ENCODE measurements around the gene PTAFR.
A peak's percentile ranks its signal among the peaks of the same experiment; 100 is the strongest.

The PTAFR gene

DNA sequence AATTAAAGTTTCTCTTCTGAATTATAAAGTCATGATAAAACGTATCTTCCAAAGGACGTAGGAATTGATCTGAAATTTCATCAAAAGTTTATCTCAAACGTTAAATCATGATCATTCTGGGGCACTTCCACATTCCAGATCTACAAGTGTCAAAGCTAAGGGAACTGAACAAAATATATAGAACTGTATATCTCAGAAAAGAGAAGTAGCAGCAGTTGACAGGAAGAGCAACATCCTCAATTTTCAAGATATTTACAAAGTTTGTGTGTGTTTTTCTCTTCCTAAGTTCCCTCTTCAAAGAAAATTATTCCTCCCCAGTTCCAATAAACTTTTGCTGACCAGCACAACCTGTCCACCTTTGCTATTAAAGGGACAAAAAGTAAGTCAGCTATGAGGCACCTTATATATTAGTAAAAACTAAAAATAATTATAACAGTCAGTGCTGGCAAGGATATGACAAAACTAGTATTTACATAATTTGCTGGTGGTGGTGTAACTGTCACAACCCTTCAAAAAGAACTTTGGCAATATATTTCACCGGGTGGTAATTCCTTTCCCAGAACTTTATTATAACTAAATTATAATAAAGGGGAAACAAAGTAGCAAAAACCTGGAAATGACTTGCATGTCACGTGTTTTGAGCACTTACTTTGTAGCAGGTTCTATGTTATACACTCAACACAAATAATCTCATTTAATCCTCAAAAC is 49.6 kb downstream of the PTAFR start:
- peak overlapping the region; percentile 32 for H3K4me3 ChIP-seq (ENCODE audit: low read depth, low read length)
- TF ChIP-seq MYC (IDR thresholded peaks at IDR 0.05; ENCODE audit: low read depth, low read length) (0 out of 2 replicates have a peak, but pooled peaks have one; percentile 14), POLR2A (IDR thresholded peaks at IDR 0.05; ENCODE audit: extremely low read depth, insufficient read length) (no peak)
- TF ChIP-seq, protein P1, sequence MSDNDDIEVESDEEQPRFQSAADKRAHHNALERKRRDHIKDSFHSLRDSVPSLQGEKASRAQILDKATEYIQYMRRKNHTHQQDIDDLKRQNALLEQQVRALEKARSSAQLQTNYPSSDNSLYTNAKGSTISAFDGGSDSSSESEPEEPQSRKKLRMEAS (IDR thresholded peaks at IDR 0.05; ENCODE audit: low read depth, low read length): 0 out of 2 replicates have a peak, but pooled peaks have one; percentile 4
- TF ChIP-seq, protein P2, sequence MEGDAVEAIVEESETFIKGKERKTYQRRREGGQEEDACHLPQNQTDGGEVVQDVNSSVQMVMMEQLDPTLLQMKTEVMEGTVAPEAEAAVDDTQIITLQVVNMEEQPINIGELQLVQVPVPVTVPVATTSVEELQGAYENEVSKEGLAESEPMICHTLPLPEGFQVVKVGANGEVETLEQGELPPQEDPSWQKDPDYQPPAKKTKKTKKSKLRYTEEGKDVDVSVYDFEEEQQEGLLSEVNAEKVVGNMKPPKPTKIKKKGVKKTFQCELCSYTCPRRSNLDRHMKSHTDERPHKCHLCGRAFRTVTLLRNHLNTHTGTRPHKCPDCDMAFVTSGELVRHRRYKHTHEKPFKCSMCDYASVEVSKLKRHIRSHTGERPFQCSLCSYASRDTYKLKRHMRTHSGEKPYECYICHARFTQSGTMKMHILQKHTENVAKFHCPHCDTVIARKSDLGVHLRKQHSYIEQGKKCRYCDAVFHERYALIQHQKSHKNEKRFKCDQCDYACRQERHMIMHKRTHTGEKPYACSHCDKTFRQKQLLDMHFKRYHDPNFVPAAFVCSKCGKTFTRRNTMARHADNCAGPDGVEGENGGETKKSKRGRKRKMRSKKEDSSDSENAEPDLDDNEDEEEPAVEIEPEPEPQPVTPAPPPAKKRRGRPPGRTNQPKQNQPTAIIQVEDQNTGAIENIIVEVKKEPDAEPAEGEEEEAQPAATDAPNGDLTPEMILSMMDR (IDR thresholded peaks at IDR 0.05; ENCODE audit: low read depth, low read length): no peak
- peak; percentile 70 for DNase-seq (ENCODE audit: low read depth)

DNA sequence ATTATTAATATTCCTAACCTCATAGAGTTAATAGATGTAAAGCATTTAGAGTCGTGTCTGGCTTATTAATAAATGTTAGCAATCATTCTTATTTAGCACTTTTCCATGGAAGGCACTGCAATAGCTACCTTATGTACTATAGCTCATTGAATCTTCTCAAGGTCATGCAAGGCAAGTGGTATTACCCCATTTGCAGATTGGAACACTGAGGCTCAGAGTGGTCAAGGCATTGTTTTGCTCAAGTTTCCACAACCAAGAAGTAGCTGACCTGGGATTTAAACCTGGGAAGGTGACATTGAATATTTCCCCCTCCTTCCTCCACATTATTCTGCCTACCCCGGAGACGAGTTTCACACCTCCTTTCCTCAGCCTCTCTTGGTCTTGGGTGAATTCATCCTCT is 50.3 kb downstream of the PTAFR start:
- H3K4me3 ChIP-seq (ENCODE audit: low read depth, low read length): peak overlapping the region; percentile 23
- TF ChIP-seq MYC (IDR thresholded peaks at IDR 0.05; ENCODE audit: low read depth, low read length) (no peak), POLR2A (IDR thresholded peaks at IDR 0.05; ENCODE audit: extremely low read depth, insufficient read length) (no peak)

DNA sequence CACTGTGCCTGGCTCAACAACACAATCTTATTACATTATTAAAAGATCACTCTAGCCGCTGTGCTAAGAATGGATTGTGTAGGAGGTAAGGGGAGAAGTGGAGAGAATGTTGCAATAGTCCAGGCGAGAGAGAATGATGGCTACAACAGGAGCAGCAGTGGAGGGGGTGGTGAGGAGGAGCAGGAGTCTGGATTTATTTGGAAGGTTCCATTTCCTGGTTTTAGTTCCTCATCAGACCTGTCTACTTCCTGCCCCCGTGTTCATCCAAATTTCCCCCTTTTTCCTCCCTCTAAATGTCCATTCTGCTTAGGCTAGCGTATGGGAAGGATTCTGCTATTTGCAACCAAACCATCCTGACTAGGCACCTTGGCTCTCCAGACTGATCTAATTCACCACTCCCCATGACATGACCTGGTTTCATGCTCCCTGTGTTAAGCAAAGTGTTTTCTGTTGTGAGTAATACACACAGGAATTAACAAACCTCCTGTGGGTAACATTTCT is 53.0 kb downstream of the PTAFR start:
- no peak overlapping the region for H3K4me3 ChIP-seq (ENCODE audit: low read depth, low read length)
- TF ChIP-seq, protein P1 (IDR thresholded peaks at IDR 0.05; ENCODE audit: low read depth, low read length): no peak
- no peak for TF ChIP-seq MYC (IDR thresholded peaks at IDR 0.05; ENCODE audit: low read depth, low read length)
- no peak for TF ChIP-seq POLR2A (IDR thresholded peaks at IDR 0.05; ENCODE audit: extremely low read depth, insufficient read length)
- TF ChIP-seq, protein P2 (IDR thresholded peaks at IDR 0.05; ENCODE audit: low read depth, low read length): no peak
- DNase-seq (ENCODE audit: low read depth): peak; percentile 85

More for the DNA sequence above, 50.3 kb downstream of the PTAFR start:
- no peak for DNase-seq (ENCODE audit: low read depth)

DNA sequence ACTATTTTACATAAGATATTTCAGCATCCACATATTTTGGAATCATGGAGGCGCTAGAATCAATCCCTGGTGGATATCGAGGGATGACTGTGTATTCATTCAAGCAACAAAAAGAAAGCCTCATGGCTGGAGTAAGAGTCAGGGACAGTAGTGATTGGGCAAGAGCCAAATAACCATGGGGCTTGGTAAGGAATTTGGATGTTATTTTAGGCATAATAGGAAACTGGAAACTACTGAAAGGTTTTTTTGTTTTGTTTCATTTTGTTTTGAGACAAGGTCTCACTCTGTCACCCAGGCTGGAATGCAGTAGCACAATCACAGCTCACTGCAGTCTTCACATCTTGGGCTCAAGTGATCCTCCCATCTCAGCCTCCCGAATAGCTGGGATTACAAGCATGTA is 54.3 kb downstream of the PTAFR start:
- no peak for TF ChIP-seq MYC (IDR thresholded peaks at IDR 0.05; ENCODE audit: low read depth, low read length)
- TF ChIP-seq, protein P2 (IDR thresholded peaks at IDR 0.05; ENCODE audit: low read depth, low read length): no peak
- no peak for TF ChIP-seq POLR2A (IDR thresholded peaks at IDR 0.05; ENCODE audit: extremely low read depth, insufficient read length)
- TF ChIP-seq, protein P1 (IDR thresholded peaks at IDR 0.05; ENCODE audit: low read depth, low read length): no peak
- no peak for DNase-seq (ENCODE audit: low read depth)

DNA sequence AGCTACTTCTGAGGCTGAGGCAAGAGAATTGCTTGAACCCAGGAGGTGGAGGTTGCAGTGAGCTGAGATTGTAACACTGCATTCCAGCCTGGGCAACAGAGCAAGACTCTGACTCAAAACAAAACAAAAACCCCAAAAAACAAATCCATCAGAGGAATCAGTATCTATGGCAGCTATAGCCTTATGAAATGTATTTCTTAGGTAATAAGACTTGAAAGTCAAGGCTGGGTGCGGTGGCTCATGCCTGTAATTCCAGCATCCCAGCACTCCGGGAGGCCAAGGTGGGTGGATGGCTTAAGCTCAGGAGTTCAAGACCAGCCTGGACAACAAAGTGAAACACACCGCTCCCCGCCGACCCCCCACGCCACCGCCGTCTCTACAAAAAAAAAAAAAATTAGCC is 56.9 kb downstream of the PTAFR start:
- TF ChIP-seq, protein P1 (IDR thresholded peaks at IDR 0.05; ENCODE audit: low read depth, low read length): no peak
- TF ChIP-seq POLR2A (IDR thresholded peaks at IDR 0.05; ENCODE audit: extremely low read depth, insufficient read length) (no peak), MYC (IDR thresholded peaks at IDR 0.05; ENCODE audit: low read depth, low read length) (no peak)
- TF ChIP-seq, protein P2 (IDR thresholded peaks at IDR 0.05; ENCODE audit: low read depth, low read length): no peak
- no peak for DNase-seq (ENCODE audit: low read depth)
- H3K4me3 ChIP-seq (ENCODE audit: low read depth, low read length): no peak overlapping the region

More for the DNA sequence above, 54.3 kb downstream of the PTAFR start:
- no peak overlapping the region for H3K4me3 ChIP-seq (ENCODE audit: low read depth, low read length)

DNA sequence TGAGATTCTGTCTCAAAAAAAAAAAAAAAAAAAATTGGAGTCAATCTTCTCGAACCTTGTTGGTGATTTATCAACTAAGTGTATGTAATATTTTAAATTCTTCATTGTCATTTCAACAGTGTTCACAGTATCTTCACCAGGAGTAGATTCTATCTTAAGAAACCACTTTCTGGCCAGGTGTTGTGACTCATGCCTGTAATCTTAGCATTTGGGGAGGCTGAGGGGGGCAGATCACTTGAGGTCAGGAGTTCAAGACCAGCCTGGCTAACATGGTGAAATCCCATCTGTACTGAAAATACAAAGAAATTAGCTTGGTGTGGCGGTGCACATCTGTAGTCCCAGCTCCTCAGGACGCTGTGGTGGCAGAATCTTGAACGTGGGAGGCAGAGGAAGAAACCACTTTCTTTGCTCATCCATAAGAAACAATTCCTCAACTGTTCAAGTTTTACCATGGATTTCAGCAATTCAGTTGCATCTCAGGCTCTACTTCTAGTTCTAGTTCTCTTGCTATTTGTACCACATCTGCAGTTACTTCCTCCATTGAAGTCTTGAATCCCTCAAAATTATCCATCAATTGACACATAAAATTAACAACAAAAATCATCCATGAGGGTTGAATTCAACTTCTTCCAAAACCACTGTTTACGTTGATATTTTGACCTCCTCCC is 57.7 kb downstream of the PTAFR start:
- TF ChIP-seq, protein P2 (IDR thresholded peaks at IDR 0.05; ENCODE audit: low read depth, low read length): no peak
- no peak for TF ChIP-seq MYC (IDR thresholded peaks at IDR 0.05; ENCODE audit: low read depth, low read length)
- H3K4me3 ChIP-seq (ENCODE audit: low read depth, low read length): no peak overlapping the region
- DNase-seq (ENCODE audit: low read depth): peak; percentile 60
